ENCODE data around the gene DUS2.

GRCh38 chr16:68087688-68088087 lies 64.6 kb downstream of the DUS2 start:
- TF ChIP-seq CTCF (IDR thresholded peaks at IDR 0.05 in 2 of 3, conservative IDR thresholded peaks at IDR 0.05 in 1 of 3; ENCODE audit: borderline replicate concordance in 1 of 3, insufficient read depth in 1 of 3, low read depth in 2 of 3, low read length in 2 of 3) = no peak
- TF ChIP-seq POLR2AphosphoS5 (IDR thresholded peaks at IDR 0.05; ENCODE audit: low read depth, low read length) = no peak
- no peak for TF ChIP-seq EZH2 (IDR thresholded peaks at IDR 0.05)
- TF ChIP-seq YY1 (IDR thresholded peaks at IDR 0.05; ENCODE audit: extremely low read depth, insufficient replicate concordance, low read depth, low read length) = no peak
- no peak for TF ChIP-seq JUND (IDR thresholded peaks at IDR 0.05)
- no peak for TF ChIP-seq POLR2A (IDR thresholded peaks at IDR 0.05; ENCODE audit: borderline replicate concordance, extremely low read depth, insufficient read depth, insufficient read length)

Measured in HCT116 (cell line).